ENCODE results near the gene HPCA.

The HPCA gene

DNA sequence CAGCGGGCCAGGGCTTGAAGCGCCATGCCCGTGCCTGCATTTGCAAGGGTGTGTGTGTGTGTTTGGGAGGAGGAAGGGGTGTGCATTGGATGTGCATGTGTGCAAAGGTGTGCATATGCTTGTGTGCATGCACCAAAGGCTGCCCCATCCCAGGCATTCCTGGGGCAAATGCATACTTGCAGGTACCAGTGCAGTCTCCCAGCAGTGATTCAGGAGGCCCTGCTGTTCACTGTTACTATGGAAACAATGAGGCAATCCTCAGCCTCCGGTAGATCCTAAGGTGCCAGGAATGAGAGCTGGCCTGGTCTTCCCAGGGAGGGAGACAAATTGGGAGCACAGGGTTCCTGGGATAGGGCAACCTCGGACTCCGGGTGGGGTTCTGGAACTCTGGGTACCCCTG, 8.1 kb upstream of the HPCA start:
- no peak for DNase-seq (ENCODE audit: extremely low read depth, low read depth)
- TF ChIP-seq, protein P1, sequence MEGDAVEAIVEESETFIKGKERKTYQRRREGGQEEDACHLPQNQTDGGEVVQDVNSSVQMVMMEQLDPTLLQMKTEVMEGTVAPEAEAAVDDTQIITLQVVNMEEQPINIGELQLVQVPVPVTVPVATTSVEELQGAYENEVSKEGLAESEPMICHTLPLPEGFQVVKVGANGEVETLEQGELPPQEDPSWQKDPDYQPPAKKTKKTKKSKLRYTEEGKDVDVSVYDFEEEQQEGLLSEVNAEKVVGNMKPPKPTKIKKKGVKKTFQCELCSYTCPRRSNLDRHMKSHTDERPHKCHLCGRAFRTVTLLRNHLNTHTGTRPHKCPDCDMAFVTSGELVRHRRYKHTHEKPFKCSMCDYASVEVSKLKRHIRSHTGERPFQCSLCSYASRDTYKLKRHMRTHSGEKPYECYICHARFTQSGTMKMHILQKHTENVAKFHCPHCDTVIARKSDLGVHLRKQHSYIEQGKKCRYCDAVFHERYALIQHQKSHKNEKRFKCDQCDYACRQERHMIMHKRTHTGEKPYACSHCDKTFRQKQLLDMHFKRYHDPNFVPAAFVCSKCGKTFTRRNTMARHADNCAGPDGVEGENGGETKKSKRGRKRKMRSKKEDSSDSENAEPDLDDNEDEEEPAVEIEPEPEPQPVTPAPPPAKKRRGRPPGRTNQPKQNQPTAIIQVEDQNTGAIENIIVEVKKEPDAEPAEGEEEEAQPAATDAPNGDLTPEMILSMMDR (IDR thresholded peaks at IDR 0.05; ENCODE audit: low read depth, low read length): no peak

DNA sequence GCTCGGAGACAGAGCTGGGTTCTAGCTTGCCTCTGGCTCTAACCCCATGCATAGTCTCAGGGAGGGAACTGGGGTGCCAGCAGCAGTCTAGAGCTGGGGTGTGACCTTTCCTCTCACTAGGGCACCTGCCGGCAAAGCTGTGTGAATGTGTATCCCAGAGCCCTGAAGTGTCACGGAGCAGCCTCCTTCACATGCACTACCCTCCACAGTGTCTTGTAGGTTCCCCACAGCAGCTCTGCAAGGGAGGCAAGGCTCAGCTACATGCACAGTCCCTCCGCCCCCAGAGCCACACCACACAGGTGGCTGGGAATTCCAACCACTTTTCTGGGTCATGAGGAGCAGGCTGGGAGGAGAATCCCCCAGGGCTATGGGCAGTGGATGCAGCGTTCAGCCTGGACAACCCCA, 7.7 kb upstream of the HPCA start:
- no peak for DNase-seq (ENCODE audit: extremely low read depth, low read depth)
- TF ChIP-seq, protein P1 (IDR thresholded peaks at IDR 0.05; ENCODE audit: low read depth, low read length): no peak

- TF ChIP-seq, protein P1 (IDR thresholded peaks at IDR 0.05; ENCODE audit: low read depth, low read length): no peak
- DNase-seq (ENCODE audit: extremely low read depth, low read depth): no peak
These were observed 5.0 kb upstream of the HPCA start for GRCh38 chr1:32881291-32881690.

- DNase-seq (ENCODE audit: extremely low read depth, low read depth): no peak
- TF ChIP-seq, protein P1 (IDR thresholded peaks at IDR 0.05; ENCODE audit: low read depth, low read length): no peak
These were observed 4.1 kb upstream of the HPCA start for GRCh38 chr1:32881871-32882850.

DNA sequence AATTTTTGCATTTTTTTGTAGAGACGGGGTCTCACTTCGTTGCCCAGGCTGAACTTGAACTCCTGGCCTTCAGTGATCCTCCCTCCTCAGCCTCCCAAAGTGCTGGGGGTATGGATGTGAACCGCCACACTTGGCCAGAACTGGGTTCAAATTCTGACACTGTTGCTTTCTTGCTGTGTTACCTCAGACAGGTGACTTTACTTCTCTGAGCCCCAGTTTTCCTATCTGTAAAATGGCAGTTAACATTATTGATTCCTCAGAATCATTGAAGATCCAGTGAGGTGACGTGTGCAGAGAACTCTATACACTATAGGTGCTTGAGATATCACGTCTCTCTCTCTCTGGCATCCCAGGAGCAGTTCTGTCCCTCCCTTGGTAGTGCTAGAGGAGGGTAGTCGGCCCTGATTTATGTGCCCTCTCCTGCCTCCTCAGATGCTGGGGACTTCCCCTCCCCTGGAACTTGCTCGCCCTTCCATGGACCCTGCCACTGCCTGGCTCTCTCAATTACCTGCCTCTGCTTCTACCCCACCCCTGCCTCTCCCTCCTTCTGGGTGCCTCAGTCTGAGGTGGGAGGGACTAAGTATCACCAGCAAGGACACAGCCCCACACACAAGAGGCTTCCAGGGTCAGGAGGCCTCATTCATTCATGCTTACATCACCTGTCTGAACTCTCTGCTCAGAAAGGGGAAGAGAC, 2.8 kb upstream of the HPCA start:
- TF ChIP-seq, protein P1 (IDR thresholded peaks at IDR 0.05; ENCODE audit: low read depth, low read length): no peak
- DNase-seq (ENCODE audit: extremely low read depth, low read depth): no peak

- DNase-seq (ENCODE audit: extremely low read depth, low read depth): no peak
- TF ChIP-seq, protein P1 (IDR thresholded peaks at IDR 0.05; ENCODE audit: low read depth, low read length): no peak
These were observed 2.3 kb upstream of the HPCA start for GRCh38 chr1:32884032-32884372.

GRCh38 chr1:32884726-32885125, 1.6 kb upstream of the HPCA start:
- no peak for DNase-seq (ENCODE audit: extremely low read depth, low read depth)
- TF ChIP-seq, protein P1 (IDR thresholded peaks at IDR 0.05; ENCODE audit: low read depth, low read length): no peak
